ENCODE data around the gene SELENOH. TPM values are rescaled to one million over a fixed set of nuclear protein-coding genes. Genes with fewer than 3 reads are reported as not detected.
A peak's percentile ranks its signal among the peaks of the same experiment; 100 is the strongest.
"Not testable (repeated sequence)": the region's sequence is repeated elsewhere in the genome, so short reads cannot be mapped to it uniquely, and the experiment has no call there.

The SELENOH gene
- total RNA-seq = 73.2 and 139 TPM in 2 replicates

DNA sequence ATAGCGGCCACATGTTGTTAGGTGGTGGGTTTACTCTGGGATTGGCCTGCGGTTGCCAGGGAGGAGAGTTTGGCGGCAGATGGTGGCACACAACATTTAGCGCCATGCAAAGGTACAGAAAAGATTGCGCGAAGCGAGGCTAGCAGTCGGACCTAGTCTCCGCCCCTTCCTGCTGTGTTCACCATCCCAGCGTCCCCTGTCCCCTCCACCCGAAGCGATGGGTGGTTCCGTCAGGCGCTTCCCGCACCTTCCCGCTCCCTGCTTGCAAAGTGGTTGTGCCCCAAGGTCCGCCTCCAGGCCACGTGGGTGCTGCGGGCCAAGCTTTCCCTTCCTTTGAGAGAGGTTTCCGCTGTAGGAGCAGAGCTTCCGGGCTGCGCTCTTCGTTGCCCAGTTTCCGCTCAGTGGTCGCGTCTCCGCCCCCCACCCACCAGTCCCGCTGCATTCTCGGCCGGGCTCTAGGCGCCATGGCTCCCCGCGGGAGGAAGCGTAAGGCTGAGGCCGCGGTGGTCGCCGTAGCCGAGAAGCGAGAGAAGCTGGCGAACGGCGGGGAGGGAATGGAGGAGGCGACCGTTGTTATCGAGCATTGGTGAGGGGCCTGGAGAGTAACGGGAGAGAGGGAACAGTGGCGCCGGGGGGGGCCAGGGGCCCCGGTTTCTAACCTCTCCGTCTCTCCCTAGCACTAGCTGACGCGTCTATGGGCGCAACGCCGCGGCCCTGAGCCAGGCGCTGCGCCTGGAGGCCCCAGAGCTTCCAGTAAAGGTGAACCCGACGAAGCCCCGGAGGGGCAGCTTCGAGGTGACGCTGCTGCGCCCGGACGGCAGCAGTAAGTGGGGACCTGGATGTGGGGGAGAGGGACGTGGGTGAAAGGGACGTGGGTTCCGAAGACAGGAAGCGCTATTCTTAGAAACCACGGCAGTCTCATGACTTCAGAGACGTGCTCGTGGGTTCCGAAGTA lies at the start of gene SELENOH:
Gene SELENOH, plus strand, starts transcription at position 360 of the 955 bp plus-strand sequence. Its CDS starts 105 bp downstream, at position 465.
- DNase-seq = peak; percentile 99

DNA sequence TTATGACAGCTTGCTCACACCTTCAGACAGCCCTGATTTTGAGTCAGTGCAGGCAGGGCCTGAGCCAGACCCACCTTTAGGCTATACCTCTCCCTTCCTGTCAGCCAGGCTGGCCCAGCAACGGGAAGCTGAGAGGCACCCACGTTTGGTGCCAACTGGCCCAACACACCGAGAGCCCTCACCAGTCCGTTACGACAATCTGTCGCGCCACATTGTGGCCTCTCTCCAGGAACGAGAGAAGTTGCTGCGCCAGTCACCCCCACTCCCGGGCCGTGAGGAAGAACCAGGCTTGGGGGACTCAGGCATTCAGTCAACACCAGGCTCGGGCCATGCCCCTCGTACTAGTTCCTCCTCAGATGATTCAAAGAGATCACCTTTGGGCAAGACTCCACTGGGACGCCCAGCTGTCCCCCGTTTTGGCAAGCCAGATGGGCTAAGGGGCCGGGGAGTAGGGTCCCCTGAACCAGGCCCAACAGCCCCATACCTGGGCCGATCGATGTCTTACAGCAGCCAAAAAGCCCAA lies 42.4 kb upstream of the SELENOH start:
- no peak for DNase-seq

GRCh38 chr11:57699813-57700212 lies 41.5 kb upstream of the SELENOH start:
- DNase-seq = no peak

DNA sequence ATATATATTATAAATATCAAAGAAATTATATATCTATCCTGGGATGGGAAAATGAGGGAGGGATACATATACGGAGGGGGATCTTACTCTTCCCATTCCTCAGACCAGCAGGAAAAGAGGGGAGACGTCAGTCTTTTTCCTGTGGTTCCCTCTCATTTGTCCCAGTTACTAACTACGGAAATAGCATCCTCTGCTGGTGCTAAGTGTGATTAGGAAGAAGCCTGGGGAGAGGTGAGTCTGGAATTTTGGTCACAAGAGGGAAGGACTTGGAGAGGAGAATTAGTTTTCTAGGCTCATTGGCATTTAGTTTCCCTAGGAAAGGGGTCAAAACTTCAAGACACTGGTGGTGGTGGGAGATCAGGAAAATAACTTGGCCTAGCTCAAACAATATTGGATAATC lies 40.9 kb upstream of the SELENOH start:
- DNase-seq = no peak

DNA sequence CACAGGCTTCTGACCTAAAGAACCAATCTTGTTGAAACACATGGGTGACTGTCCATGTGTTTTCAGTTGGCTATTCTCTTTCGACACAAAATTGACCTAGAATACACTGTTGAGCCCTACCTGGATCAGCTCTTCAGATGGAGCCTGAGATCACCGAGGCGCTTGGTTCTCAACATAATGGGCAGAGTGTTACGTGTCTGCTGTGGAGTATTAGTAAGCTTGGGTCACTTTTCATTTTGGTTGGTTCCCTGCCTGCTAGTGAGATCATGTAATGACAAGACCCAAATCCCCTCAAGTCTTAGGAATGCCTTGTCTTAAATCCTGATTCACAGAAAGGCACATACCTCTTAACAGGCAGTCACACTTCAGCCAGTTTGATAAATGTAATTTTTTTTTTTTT lies 38.0 kb upstream of the SELENOH start:
- no peak for DNase-seq

- DNase-seq = no peak
These were observed 36.4 kb upstream of the SELENOH start for GRCh38 chr11:57704932-57705331.

GRCh38 chr11:57705432-57705831 lies 35.9 kb upstream of the SELENOH start:
- not testable (repeated sequence) for DNase-seq

GRCh38 chr11:57709802-57710367 lies 31.4 kb upstream of the SELENOH start:
- no peak for DNase-seq

GRCh38 chr11:57711414-57712255 lies 29.7 kb upstream of the SELENOH start, which contains the start of gene MED19:
TSS of gene MED19 (minus strand) at chr11:57712215. CDS start at chr11:57712179, 36 bp downstream.
- DNase-seq = peak; percentile 80

- DNase-seq = peak; percentile 98
These were observed 28.8 kb upstream of the SELENOH start, which contains the start of gene TMX2 for GRCh38 chr11:57712256-57713150. TSS of gene TMX2 (plus strand) at chr11:57712593. CDS start at chr11:57712619, 26 bp downstream.

- no peak for DNase-seq
These were observed 27.5 kb upstream of the SELENOH start for GRCh38 chr11:57713835-57714234.

DNA sequence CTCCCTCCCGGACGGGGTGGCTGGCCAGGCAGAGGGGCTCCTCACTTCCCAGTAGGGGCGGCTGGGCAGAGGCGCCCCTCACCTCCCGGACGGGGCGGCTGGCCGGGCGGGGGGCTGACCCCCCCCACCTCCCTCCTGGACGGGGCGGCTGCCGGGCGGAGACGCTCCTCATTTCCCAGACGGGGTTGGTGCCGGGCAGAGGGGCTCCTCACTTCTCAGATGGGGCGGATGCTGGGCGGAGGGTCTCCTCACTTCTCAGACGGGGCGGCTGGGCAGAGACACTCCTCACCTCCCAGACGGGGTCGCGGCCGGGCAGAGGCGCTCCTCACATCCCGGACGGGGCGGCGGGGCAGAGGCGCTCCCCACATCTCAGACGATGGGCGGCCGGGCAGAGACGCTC lies 24.6 kb upstream of the SELENOH start:
- DNase-seq = not testable (repeated sequence)

DNA sequence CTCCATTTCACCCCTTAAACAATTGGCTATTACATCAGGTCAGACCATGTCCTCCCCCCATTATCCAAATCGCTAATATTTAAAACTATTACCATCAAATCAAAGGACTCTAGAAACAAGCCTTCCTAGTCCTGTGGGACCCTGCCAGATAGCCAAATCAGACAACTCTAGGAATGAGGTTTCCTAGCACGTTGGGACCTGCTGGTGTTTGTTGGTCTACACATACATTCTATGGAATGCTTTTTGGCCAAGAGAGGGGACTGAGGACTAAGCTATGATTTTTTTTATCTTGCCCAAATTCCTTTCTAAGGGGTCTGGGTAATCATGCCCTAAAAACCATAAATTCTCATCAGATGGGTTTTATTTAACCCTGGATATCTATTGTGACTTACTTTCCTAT lies 14.1 kb upstream of the SELENOH start:
- no peak for DNase-seq

- no peak for DNase-seq
These were observed 12.5 kb upstream of the SELENOH start for GRCh38 chr11:57728829-57729228.

GRCh38 chr11:57729479-57729878 lies 11.8 kb upstream of the SELENOH start:
- no peak for DNase-seq

DNA sequence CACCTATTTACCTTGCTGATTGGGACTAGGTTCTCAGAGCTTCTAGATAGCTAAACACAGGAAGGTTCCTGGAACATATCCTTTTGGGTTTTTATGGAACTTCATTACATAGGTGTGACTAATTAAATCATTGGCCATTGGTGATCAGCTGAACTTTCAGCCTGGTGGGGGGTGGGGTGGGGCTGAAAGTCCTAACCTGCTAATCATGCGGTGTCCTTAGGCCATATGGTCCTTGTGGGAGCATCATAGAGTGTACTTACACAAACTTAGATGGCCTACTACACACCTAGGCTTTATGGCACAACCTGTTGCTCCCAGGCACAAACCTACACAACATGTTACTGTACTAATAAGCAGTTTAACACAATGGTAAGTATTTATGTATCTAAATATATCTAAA lies 8.6 kb upstream of the SELENOH start:
- DNase-seq = no peak

GRCh38 chr11:57735619-57736298 lies 5.5 kb upstream of the SELENOH start:
- no peak for DNase-seq

- DNase-seq = no peak
These were observed 779 bp downstream of the SELENOH start for GRCh38 chr11:57742087-57742452.

DNA sequence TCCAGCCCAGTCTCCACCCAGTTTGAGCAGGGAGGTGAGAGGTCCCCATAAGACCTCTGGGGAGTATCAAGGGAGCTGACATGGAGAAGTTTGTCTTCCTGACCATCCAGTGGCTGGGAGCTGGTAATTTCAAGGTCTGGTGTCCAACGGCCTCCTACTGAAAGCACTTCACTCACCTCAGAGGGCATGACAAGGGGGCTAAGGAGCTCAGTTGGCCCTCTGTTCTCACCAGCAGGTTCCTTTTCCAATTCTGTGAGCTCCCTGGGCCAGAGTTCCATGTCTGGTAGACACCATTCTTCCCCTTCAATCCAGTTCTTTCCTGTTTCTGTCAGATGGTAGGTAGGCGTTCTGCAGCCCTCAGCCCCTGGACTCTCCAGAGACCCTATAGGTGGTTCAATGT lies 3.1 kb downstream of the SELENOH start:
- DNase-seq = no peak

GRCh38 chr11:57745206-57745605 lies 3.9 kb downstream of the SELENOH start:
- no peak for DNase-seq

- DNase-seq = no peak
These were observed 5.6 kb downstream of the SELENOH start for GRCh38 chr11:57746920-57747319.
